ENCODE results near the gene LTB4R.

Gene LTB4R

GRCh38 chr14:24291446-24292117, 19.7 kb upstream of the LTB4R start:
- no peak for TF ChIP-seq CTCF (IDR thresholded peaks at IDR 0.05; ENCODE audit: control insufficient read depth, extremely low read depth, insufficient read depth)
- no peak overlapping the region for H3K4me3 ChIP-seq (ENCODE audit: low read depth, low read length)
- no peak for DNase-seq (ENCODE audit: low read depth)

- TF ChIP-seq CTCF (IDR thresholded peaks at IDR 0.05; ENCODE audit: control insufficient read depth, extremely low read depth, insufficient read depth): no peak
Observed at GRCh38 chr14:24292118-24292807, 19.0 kb upstream of the LTB4R start.

GRCh38 chr14:24293525-24293924, 17.8 kb upstream of the LTB4R start:
- no peak for DNase-seq (ENCODE audit: low read depth)
- TF ChIP-seq CTCF (IDR thresholded peaks at IDR 0.05; ENCODE audit: control insufficient read depth, extremely low read depth, insufficient read depth): no peak
- no peak overlapping the region for H3K4me3 ChIP-seq (ENCODE audit: low read depth, low read length)

More at GRCh38 chr14:24292118-24292807, 19.0 kb upstream of the LTB4R start:
- DNase-seq (ENCODE audit: low read depth): no peak
- H3K4me3 ChIP-seq (ENCODE audit: low read depth, low read length): no peak overlapping the region

- DNase-seq (ENCODE audit: low read depth): no peak
- peak; percentile 82 for TF ChIP-seq CTCF (IDR thresholded peaks at IDR 0.05; ENCODE audit: control insufficient read depth, extremely low read depth, insufficient read depth)
- H3K4me3 ChIP-seq (ENCODE audit: low read depth, low read length): no peak overlapping the region
Observed at GRCh38 chr14:24296341-24297157, 14.8 kb upstream of the LTB4R start.

- no peak overlapping the region for H3K4me3 ChIP-seq (ENCODE audit: low read depth, low read length)
- peak; percentile 57 for TF ChIP-seq CTCF (IDR thresholded peaks at IDR 0.05; ENCODE audit: control insufficient read depth, extremely low read depth, insufficient read depth)
- no peak for DNase-seq (ENCODE audit: low read depth)
Observed at GRCh38 chr14:24297190-24297964, 13.9 kb upstream of the LTB4R start.

- no peak for TF ChIP-seq CTCF (IDR thresholded peaks at IDR 0.05; ENCODE audit: control insufficient read depth, extremely low read depth, insufficient read depth)
- peak overlapping the region; percentile 98 for H3K4me3 ChIP-seq (ENCODE audit: low read depth, low read length)
- no peak for DNase-seq (ENCODE audit: low read depth)
Observed at GRCh38 chr14:24298892-24299254, 12.4 kb upstream of the LTB4R start.

Measured in LNCaP clone FGC (cell line).